Mammary epithelial cell (primary cell): ENCODE results near the gene UBE2C.

ENCODE experiments used
- CTCF ChIP-seq, 2 donors: IDR thresholded peaks in 1 of 2; conservative IDR thresholded peaks in 1 of 2; 2 replicates each; pipeline ENCODE4 v1.5.1; 2011 to 2012; ENCODE audit warnings: inconsistent platforms in 2 of 2, low read length in 2 of 2, mild to moderate bottlenecking in 2 of 2, control low read depth in 1 of 2, low read depth in 1 of 2; ENCODE audit not compliant: insufficient read depth in 1 of 2; ENCODE audit errors: extremely low read depth in 1 of 2
- EZH2 ChIP-seq: IDR thresholded peaks from 2 replicates; pipeline ENCODE4 v1.6.1; 2012; ENCODE audit warnings: low read length, inconsistent platforms, borderline replicate concordance

GRCh38 chr20:45801851-45802250, 10.6 kb upstream of the UBE2C start:
- TF ChIP-seq CTCF (conservative IDR thresholded peaks at IDR 0.05 in 1 of 2, IDR thresholded peaks at IDR 0.05 in 1 of 2; ENCODE audit: extremely low read depth in 1 of 2, insufficient read depth in 1 of 2, low read depth in 1 of 2, low read length in 2 of 2) (no peak), EZH2 (no peak)
